Measurements from ENCODE around the gene IL1RL2. TPM values are rescaled to one million over a fixed set of nuclear protein-coding genes. Genes with fewer than 3 reads are reported as not detected.

Gene IL1RL2
- total RNA-seq, 1 experiment from 2014 or later: 0.11 TPM

DNA sequence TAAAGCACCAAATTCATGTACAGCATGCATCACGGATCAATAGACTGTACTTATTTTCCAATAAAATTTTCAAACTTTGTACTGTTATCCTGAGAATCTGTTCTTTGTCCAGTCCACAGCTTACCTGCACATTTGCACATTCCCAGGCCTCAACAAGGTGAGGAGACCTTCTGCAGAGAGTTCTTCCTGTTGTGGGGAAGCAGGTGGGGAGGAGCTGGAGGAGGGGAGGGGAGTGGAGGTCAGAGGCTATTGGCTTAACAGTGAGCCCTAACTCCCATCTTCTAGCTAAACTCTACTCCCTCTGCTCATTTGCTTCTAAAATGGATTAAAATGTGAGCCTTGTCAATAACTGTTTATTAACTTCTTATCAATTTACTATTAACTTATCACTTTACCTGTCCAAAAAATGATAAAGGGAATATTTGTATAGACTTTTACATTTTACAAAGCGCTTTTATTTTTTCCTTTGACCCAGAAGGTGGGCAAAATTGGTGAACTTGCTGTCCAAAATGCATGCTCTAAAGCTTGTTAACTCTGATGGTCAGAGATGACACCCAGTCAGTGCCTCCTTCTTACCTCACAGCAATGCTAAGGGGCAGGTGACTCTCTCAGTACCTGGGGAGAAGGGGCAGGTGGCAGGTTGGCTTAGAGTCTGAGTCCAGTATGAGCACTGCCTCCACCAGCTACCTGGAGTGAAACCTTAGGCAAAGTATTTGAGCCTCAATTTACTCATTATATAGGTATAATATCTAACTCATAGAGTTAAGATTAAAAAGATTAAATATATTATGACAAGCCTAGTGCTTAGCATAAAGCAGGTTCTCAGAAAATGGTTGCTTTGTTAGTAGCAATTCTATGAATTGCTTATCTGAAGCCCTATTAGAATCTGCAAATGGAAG, 6.8 kb upstream of the IL1RL2 start:
- Histone ChIP-seq H3K27ac (ENCODE audit: low read length) (no peak overlapping the region), H3K9me2 (replicated peaks; ENCODE audit: low read length) (no peaks in the 10 kb centered on the region), H4K20me1 (ENCODE audit: low read length) (no peaks in the 10 kb centered on the region), H3K36me3 (ENCODE audit: low read depth, low read length) (no peaks in the 10 kb centered on the region), H2AFZ (ENCODE audit: low read length) (no peak overlapping the region), H3K9ac (ENCODE audit: low read length) (no peak overlapping the region), H3K4me1 (ENCODE audit: insufficient read depth, low read length) (no peaks in the 10 kb centered on the region), H3K27me3 (ENCODE audit: low read length) (no peaks in the 10 kb centered on the region), H3K4me2 (ENCODE audit: low read length) (no peak overlapping the region), H3K79me2 (ENCODE audit: low read length) (no peaks in the 10 kb centered on the region), H3F3A (ENCODE audit: low read length, unreplicated experiment) (no peaks in the 10 kb centered on the region), H3K9me3 (ENCODE audit: low read length) (no peaks in the 10 kb centered on the region), H3K4me3 (ENCODE audit: low read length) (no peak overlapping the region)
- no peak for TF ChIP-seq EZH2 (IDR thresholded peaks at IDR 0.05; ENCODE audit: low read length, unreplicated experiment)
- TF ChIP-seq EZH2phosphoT487 (IDR thresholded peaks at IDR 0.05; ENCODE audit: borderline replicate concordance, low read length): no peak
- TF ChIP-seq, protein P1, sequence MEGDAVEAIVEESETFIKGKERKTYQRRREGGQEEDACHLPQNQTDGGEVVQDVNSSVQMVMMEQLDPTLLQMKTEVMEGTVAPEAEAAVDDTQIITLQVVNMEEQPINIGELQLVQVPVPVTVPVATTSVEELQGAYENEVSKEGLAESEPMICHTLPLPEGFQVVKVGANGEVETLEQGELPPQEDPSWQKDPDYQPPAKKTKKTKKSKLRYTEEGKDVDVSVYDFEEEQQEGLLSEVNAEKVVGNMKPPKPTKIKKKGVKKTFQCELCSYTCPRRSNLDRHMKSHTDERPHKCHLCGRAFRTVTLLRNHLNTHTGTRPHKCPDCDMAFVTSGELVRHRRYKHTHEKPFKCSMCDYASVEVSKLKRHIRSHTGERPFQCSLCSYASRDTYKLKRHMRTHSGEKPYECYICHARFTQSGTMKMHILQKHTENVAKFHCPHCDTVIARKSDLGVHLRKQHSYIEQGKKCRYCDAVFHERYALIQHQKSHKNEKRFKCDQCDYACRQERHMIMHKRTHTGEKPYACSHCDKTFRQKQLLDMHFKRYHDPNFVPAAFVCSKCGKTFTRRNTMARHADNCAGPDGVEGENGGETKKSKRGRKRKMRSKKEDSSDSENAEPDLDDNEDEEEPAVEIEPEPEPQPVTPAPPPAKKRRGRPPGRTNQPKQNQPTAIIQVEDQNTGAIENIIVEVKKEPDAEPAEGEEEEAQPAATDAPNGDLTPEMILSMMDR (conservative IDR thresholded peaks at IDR 0.05; ENCODE audit: low read depth, low read length): no peak
- POLR2A ChIA-PET (ENCODE audit: unreplicated experiment): interaction anchor here (0.6 kb wide), 1 partner anchor 337 kb away, joined by 6 read pairs; no protein-coding TSS in a partner anchor
- no TSS peak for BruUV-seq (replicated peaks)
- intact Hi-C loops (cut with micrococcal nuclease): no loop called here
- CTCF ChIA-PET: no interaction called here
- ATAC-seq (no peak), DNase-seq (no peak)

- H3K9me2 ChIP-seq (replicated peaks; ENCODE audit: low read length): no peaks in the 10 kb centered on the region
- no peak overlapping the region for H3K27ac ChIP-seq (ENCODE audit: low read length)
- no peaks in the 10 kb centered on the region for H4K20me1 ChIP-seq (ENCODE audit: low read length)
- no TSS peak for BruUV-seq (replicated peaks)
- no peaks in the 10 kb centered on the region for H3K27me3 ChIP-seq (ENCODE audit: low read length)
- no peaks in the 10 kb centered on the region for H3K9me3 ChIP-seq (ENCODE audit: low read length)
- intact Hi-C loops (cut with micrococcal nuclease): no loop called here
- H3K36me3 ChIP-seq (ENCODE audit: low read depth, low read length): no peaks in the 10 kb centered on the region
- no peaks in the 10 kb centered on the region for H3F3A ChIP-seq (ENCODE audit: low read length, unreplicated experiment)
- H3K4me1 ChIP-seq (ENCODE audit: insufficient read depth, low read length): no peaks in the 10 kb centered on the region
- ChIA-PET POLR2A (ENCODE audit: unreplicated experiment) (interaction anchor here (0.6 kb wide), 1 partner anchor 337 kb away, joined by 6 read pairs; no protein-coding TSS in a partner anchor), CTCF (no interaction called here)
- no peak overlapping the region for H2AFZ ChIP-seq (ENCODE audit: low read length)
- H3K9ac ChIP-seq (ENCODE audit: low read length): no peak overlapping the region
- TF ChIP-seq, protein P1 (conservative IDR thresholded peaks at IDR 0.05; ENCODE audit: low read depth, low read length): no peak
- no peak for TF ChIP-seq EZH2 (IDR thresholded peaks at IDR 0.05; ENCODE audit: low read length, unreplicated experiment)
- no peak for TF ChIP-seq EZH2phosphoT487 (IDR thresholded peaks at IDR 0.05; ENCODE audit: borderline replicate concordance, low read length)
- H3K79me2 ChIP-seq (ENCODE audit: low read length): no peaks in the 10 kb centered on the region
- no peak for ATAC-seq
- H3K4me2 ChIP-seq (ENCODE audit: low read length): no peak overlapping the region
- no peak for DNase-seq
- H3K4me3 ChIP-seq (ENCODE audit: low read length): no peak overlapping the region
Measured at GRCh38 chr2:102180687-102180999, 6.2 kb upstream of the IL1RL2 start.

- ATAC-seq: no peak
- ChIA-PET CTCF (no interaction called here), POLR2A (ENCODE audit: unreplicated experiment) (no interaction called here)
- Histone ChIP-seq H3K4me3 (ENCODE audit: low read length) (no peak overlapping the region), H3K36me3 (ENCODE audit: low read depth, low read length) (no peaks in the 10 kb centered on the region), H3K27me3 (ENCODE audit: low read length) (no peaks in the 10 kb centered on the region), H3K4me2 (ENCODE audit: low read length) (no peak overlapping the region), H3K27ac (ENCODE audit: low read length) (no peak overlapping the region), H4K20me1 (ENCODE audit: low read length) (no peaks in the 10 kb centered on the region), H3K79me2 (ENCODE audit: low read length) (no peaks in the 10 kb centered on the region), H3K9me3 (ENCODE audit: low read length) (no peaks in the 10 kb centered on the region), H2AFZ (ENCODE audit: low read length) (no peak overlapping the region), H3F3A (ENCODE audit: low read length, unreplicated experiment) (no peaks in the 10 kb centered on the region), H3K9me2 (replicated peaks; ENCODE audit: low read length) (no peaks in the 10 kb centered on the region), H3K9ac (ENCODE audit: low read length) (no peak overlapping the region), H3K4me1 (ENCODE audit: insufficient read depth, low read length) (no peaks in the 10 kb centered on the region)
- TF ChIP-seq EZH2phosphoT487 (IDR thresholded peaks at IDR 0.05; ENCODE audit: borderline replicate concordance, low read length): no peak
- TF ChIP-seq EZH2 (IDR thresholded peaks at IDR 0.05; ENCODE audit: low read length, unreplicated experiment): no peak
- TF ChIP-seq, protein P1 (conservative IDR thresholded peaks at IDR 0.05; ENCODE audit: low read depth, low read length): no peak
- intact Hi-C loops (cut with micrococcal nuclease): no loop called here
- DNase-seq: no peak
- no TSS peak for BruUV-seq (replicated peaks)
Measured at GRCh38 chr2:102181376-102181775, 5.4 kb upstream of the IL1RL2 start.

Measured in PC-3 (cell line).